Gastroesophageal sphincter (tissue), 3 donors: ENCODE data around the gene SCN8A.

Source experiments
- EP300 ChIP-seq: sonication (generic); formaldehyde crosslinking; IDR thresholded peaks from one replicate; pipeline ENCODE4 v1.6.1; 2017; ENCODE audit warnings: antibody characterized with exemption, mild to moderate bottlenecking
- TF ChIP-seq, protein P1 (sequence below), 4 experiments: fragments of 200-600 bp in 2 of 4; fragments of 450-650 bp in 2 of 4; sonication (generic) in 1 of 4; IDR thresholded peaks; one replicate each; pipeline ENCODE4 v1.5.1; 2017 to 2019; ENCODE audit warnings: antibody characterized with exemption in 4 of 4, mild to moderate bottlenecking in 2 of 4, moderate library complexity in 2 of 4

GRCh38 chr12:51682981-51683380 is 91.9 kb downstream of the SCN8A start:
- TF ChIP-seq, protein P1, sequence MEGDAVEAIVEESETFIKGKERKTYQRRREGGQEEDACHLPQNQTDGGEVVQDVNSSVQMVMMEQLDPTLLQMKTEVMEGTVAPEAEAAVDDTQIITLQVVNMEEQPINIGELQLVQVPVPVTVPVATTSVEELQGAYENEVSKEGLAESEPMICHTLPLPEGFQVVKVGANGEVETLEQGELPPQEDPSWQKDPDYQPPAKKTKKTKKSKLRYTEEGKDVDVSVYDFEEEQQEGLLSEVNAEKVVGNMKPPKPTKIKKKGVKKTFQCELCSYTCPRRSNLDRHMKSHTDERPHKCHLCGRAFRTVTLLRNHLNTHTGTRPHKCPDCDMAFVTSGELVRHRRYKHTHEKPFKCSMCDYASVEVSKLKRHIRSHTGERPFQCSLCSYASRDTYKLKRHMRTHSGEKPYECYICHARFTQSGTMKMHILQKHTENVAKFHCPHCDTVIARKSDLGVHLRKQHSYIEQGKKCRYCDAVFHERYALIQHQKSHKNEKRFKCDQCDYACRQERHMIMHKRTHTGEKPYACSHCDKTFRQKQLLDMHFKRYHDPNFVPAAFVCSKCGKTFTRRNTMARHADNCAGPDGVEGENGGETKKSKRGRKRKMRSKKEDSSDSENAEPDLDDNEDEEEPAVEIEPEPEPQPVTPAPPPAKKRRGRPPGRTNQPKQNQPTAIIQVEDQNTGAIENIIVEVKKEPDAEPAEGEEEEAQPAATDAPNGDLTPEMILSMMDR (IDR thresholded peaks at IDR 0.05) = no peak
- TF ChIP-seq EP300 = no peak
